OCI-LY7 (cell line): ENCODE results near the gene TESMIN. TPM values are rescaled to one million over a fixed set of nuclear protein-coding genes. Genes with fewer than 3 reads are reported as not detected.

Experiments used
- BruUV-seq: library from RNA; stranded (reverse); fragments of 400-500 nt; replicated peaks from 2 replicates; lab custom pipeline; 2021; lab: Mats Ljungman, UMichigan
- CTCF ChIA-PET: fragments of 300-600 bp; sonication (Branson Sonifier 250); formaldehyde crosslinking; loops from one replicate; lab custom pipeline; 2022; ENCODE audit warnings: antibody characterized with exemption; ENCODE audit not compliant: unreplicated experiment; lab: Charles Lee
- POLR2A ChIA-PET: fragments of 300-600 bp; sonication (Branson Sonifier 250); formaldehyde crosslinking; loops from one replicate; lab custom pipeline; 2022; ENCODE audit warnings: antibody characterized with exemption; lab: Charles Lee
- DNase-seq: peaks from one replicate; pipeline ENCODE4 v3.0.0-alpha.2; 2015; ENCODE audit warnings: low spot score
- H2AFZ ChIP-seq: fragments of 200-600 bp; sonication (generic), shearing (Covaris generic); 2 replicates; pipeline ENCODE4 v1.6.1; 2014; ENCODE audit warnings: mild to moderate bottlenecking, antibody characterized with exemption, low read length, moderate library complexity
- H3K27ac ChIP-seq: fragments of 200-600 bp; sonication (generic); 2 replicates; pipeline ENCODE4 v1.5.1; 2014; ENCODE audit warnings: mixed run types, low read depth, mild to moderate bottlenecking, moderate library complexity, low read length, inconsistent platforms; ENCODE audit not compliant: poor library complexity, severe bottlenecking
- H3K36me3 ChIP-seq: fragments of 200-600 bp; sonication (generic); 2 replicates; pipeline ENCODE4 v1.6.1; 2014; ENCODE audit warnings: mild to moderate bottlenecking, antibody characterized with exemption, low read length, moderate library complexity, mixed read lengths; ENCODE audit not compliant: insufficient read depth
- H3K4me1 ChIP-seq: fragments of 200-600 bp; sonication (generic); 2 replicates; pipeline ENCODE4 v1.5.1; 2014; ENCODE audit warnings: mild to moderate bottlenecking, low read length; ENCODE audit not compliant: insufficient read depth, poor library complexity, severe bottlenecking
- H3K4me2 ChIP-seq: fragments of 200-600 bp; sonication (generic); 2 replicates; pipeline ENCODE4 v1.6.1; 2014; ENCODE audit warnings: mild to moderate bottlenecking, low read length
- H3K4me3 ChIP-seq: fragments of 200-600 bp; sonication (generic); 2 replicates; pipeline ENCODE4 v1.5.1; 2014; ENCODE audit warnings: mild to moderate bottlenecking, low read depth, low read length; ENCODE audit not compliant: poor library complexity, severe bottlenecking
- H3K79me2 ChIP-seq: fragments of 200-600 bp; sonication (generic); 2 replicates; pipeline ENCODE4 v1.6.1; 2016; ENCODE audit warnings: low read depth, mild to moderate bottlenecking, low read length, moderate library complexity, mixed read lengths; ENCODE audit not compliant: insufficient read depth
- H3K9me2 ChIP-seq: fragments of 200-600 bp; sonication (generic); 2 replicates; pipeline ENCODE4 v1.6.1; 2016; ENCODE audit warnings: mild to moderate bottlenecking, low read length, mixed read lengths; ENCODE audit not compliant: insufficient read depth
- H3K9me3 ChIP-seq: fragments of 200-600 bp; sonication (generic); 2 replicates; pipeline ENCODE4 v1.6.1; 2014; ENCODE audit warnings: mild to moderate bottlenecking, mixed run types, low read length, mixed read lengths
- H4K20me1 ChIP-seq: fragments of 200-600 bp; sonication (generic); 2 replicates; pipeline ENCODE4 v1.6.1; 2014; ENCODE audit warnings: mild to moderate bottlenecking, antibody characterized with exemption, low read length, moderate library complexity, mixed read lengths; ENCODE audit not compliant: insufficient read depth
- CTCF ChIP-seq: fragments of 200-600 bp; sonication (generic); conservative IDR thresholded peaks from 2 replicates; pipeline ENCODE4 v1.5.1; 2014; ENCODE audit warnings: mild to moderate bottlenecking, antibody characterized with exemption, low read length, moderate library complexity, mixed read lengths
- EZH2phosphoT487 ChIP-seq: fragments of 200-600 bp; sonication (generic); IDR thresholded peaks from 2 replicates; pipeline ENCODE4 v1.6.1; 2018; ENCODE audit warnings: low read depth, borderline replicate concordance, mild to moderate bottlenecking, mixed run types, antibody characterized with exemption, low read length, moderate library complexity, mixed read lengths
- intact Hi-C: fragments of 100-400 bp; cut with micrococcal nuclease; formaldehyde crosslinking; loops from one replicate; pipeline ENCODE4 v1.10.0; 2022; ENCODE audit not compliant: unreplicated experiment
- total RNA-seq, 2 experiments: library from RNA; depleted of rRNA in 1 of 2; stranded (reverse); fragments of >200 nt in 1 of 2; shearing (Covaris generic) in 1 of 2; gene quantifications; 2 replicates each; pipeline ENCODE4 v1.2.3, GENCODE V29; 2014 to 2022

The TESMIN gene
- total RNA-seq, 2 experiments from 2014 or later: 13.0 to 19.4 TPM

DNA sequence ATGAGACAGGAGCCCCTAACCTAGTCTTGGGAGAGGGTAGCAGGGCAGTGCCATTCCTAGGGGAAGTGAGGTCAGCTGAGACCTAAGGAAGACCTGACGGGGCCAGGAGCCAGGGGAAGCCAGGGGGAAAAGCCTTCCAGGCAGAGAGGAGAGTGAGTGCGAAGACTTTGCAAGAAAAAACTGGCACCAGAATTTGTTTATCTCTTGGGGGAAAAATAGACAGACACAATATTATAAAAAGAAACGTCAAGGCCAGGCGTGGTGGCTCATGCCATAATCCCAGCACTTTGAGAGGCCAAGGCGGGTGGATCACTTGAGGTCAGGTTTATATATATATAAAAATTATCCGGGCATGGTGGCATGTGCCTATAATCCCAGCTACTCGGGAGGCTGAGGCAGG, 26.9 kb upstream of the TESMIN start:
- H3K4me3 ChIP-seq: no peak overlapping the region
- H3K4me2 ChIP-seq: no peak overlapping the region
- TF ChIP-seq EZH2phosphoT487: no peak
- no peak for TF ChIP-seq CTCF
- intact Hi-C loops: no loop called here
- no peak overlapping the region for H2AFZ ChIP-seq
- peaks cover 8% of the 10 kb centered on the region for H3K36me3 ChIP-seq
- H3K9me2 ChIP-seq: no peaks in the 10 kb centered on the region
- no peaks in the 10 kb centered on the region for H3K9me3 ChIP-seq
- no peaks in the 10 kb centered on the region for H4K20me1 ChIP-seq
- POLR2A ChIA-PET: no interaction called here
- DNase-seq: no peak
- CTCF ChIA-PET: no interaction called here
- H3K79me2 ChIP-seq: no peaks in the 10 kb centered on the region
- H3K4me1 ChIP-seq: no peaks in the 10 kb centered on the region
- H3K27ac ChIP-seq: no peak overlapping the region
- no TSS peak for BruUV-seq

DNA sequence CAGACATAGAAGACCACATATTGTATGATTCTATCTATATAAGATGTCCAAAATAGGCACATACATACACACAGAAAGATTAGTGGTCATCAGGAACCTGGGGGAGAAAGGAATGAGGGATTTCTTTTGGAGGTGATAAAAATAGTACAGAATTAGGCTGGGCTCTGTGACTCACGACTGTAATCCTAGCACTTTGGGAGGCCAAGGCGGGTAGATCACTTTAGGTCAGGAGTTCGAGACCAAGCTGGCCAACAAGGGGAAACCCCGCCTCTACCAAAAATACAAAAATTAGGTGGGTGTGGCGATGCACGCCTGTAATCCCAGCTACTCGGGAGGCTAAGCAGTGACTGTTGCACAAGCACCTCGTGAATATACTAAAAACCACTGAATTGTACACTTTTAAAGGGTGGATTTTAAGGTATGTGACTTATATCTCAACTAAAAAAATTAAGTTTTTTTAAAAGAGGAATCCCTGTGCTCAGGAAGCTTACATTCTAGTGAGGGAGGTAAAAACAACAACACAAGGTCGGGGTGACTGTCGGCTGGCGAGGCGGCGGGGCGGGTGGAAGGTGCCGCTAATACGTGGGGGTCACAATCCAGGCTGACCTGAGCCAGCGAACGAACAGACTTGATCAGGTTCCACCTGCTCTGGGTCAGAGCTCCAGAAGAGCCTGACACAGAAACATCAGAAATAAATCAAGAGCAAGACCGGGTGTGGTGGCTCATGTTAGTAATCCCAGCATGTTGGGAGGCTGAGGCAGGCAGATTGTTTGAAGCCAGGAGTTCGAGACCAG, 25.3 kb upstream of the TESMIN start:
- no peak overlapping the region for H3K4me3 ChIP-seq
- ChIA-PET CTCF (no interaction called here), POLR2A (no interaction called here)
- no peaks in the 10 kb centered on the region for H3K79me2 ChIP-seq
- intact Hi-C loops: no loop called here
- H4K20me1 ChIP-seq: no peaks in the 10 kb centered on the region
- no peak overlapping the region for H3K27ac ChIP-seq
- DNase-seq: no peak
- no TSS peak for BruUV-seq
- no peaks in the 10 kb centered on the region for H3K4me1 ChIP-seq
- H3K36me3 ChIP-seq: peaks cover 11% of the 10 kb centered on the region
- H3K9me2 ChIP-seq: no peaks in the 10 kb centered on the region
- H3K9me3 ChIP-seq: no peaks in the 10 kb centered on the region
- TF ChIP-seq CTCF (no peak), EZH2phosphoT487 (no peak)
- no peak overlapping the region for H3K4me2 ChIP-seq
- no peak overlapping the region for H2AFZ ChIP-seq

DNA sequence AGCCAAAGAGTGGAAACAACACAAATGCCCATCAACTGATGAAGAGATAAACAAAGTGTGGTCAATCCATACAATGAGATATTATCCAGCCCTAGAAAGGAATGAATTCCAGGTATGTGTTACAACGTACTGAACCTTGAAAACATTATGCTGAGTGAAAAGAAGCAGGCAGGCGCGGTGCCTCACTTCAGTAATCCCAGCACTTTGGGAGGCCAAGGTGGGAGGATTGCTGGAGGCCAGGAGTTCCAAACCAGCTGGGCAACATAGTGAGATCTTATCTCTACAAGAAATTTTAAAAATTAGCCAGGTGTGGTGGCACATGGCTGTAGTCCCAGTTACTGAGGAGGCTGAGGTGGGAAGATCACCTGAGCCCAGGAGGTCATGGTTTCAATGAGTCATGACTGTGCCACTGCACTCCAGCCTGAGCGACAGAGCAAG, 24.6 kb upstream of the TESMIN start:
- H3K36me3 ChIP-seq: peaks cover 11% of the 10 kb centered on the region

More for the DNA sequence above, 24.6 kb upstream of the TESMIN start:
- Histone ChIP-seq H3K9me3 (no peaks in the 10 kb centered on the region), H2AFZ (no peak overlapping the region), H3K79me2 (no peaks in the 10 kb centered on the region), H3K27ac (no peak overlapping the region), H3K9me2 (no peaks in the 10 kb centered on the region), H4K20me1 (no peaks in the 10 kb centered on the region), H3K4me3 (no peak overlapping the region), H3K4me2 (no peak overlapping the region), H3K4me1 (no peaks in the 10 kb centered on the region)
- ChIA-PET POLR2A (no interaction called here), CTCF (no interaction called here)
- intact Hi-C loops: no loop called here
- DNase-seq: no peak
- TF ChIP-seq CTCF (no peak), EZH2phosphoT487 (no peak)
- no TSS peak for BruUV-seq
